Muscle of leg (tissue), 11 donors: Measurements from ENCODE around the gene HNRNPH1. TPM values are rescaled to one million over a fixed set of nuclear protein-coding genes. Genes with fewer than 3 reads are reported as not detected.

Experiments used
- DNase-seq: peaks from one replicate; pipeline ENCODE4 v3.0.0; 2013
- H3K27ac ChIP-seq: one replicate; pipeline ENCODE4 v1.5.1; 2013; ENCODE audit warnings: mild to moderate bottlenecking, low read length, control low read depth
- H3K27me3 ChIP-seq: one replicate; pipeline ENCODE4 v1.6.1; 2013; ENCODE audit warnings: low read length; ENCODE audit not compliant: control insufficient read depth, insufficient read depth
- H3K36me3 ChIP-seq: one replicate; pipeline ENCODE4 v1.6.1; 2013; ENCODE audit warnings: low read length; ENCODE audit not compliant: control insufficient read depth, insufficient read depth
- H3K4me1 ChIP-seq: one replicate; pipeline ENCODE4 v1.6.1; 2013; ENCODE audit warnings: low read length; ENCODE audit not compliant: control insufficient read depth, insufficient read depth
- H3K4me3 ChIP-seq: one replicate; pipeline ENCODE4 v1.5.1; 2013; ENCODE audit warnings: low read length, control low read depth
- H3K9me3 ChIP-seq: replicated peaks from 2 replicates; pipeline ENCODE4 v1.6.1; 2013; ENCODE audit warnings: low read depth, low read length; ENCODE audit not compliant: control insufficient read depth
- WGBS: methylation state at CpG from one replicate; pipeline ENCODE4 v1.1.5; 2013; ENCODE audit warnings: missing lambda C conversion rate; ENCODE audit not compliant: insufficient coverage; 5-methylcytosine and 5-hydroxymethylcytosine counted together
- polyA plus RNA-seq, 8 donors: library from polyadenylated mRNA; unstranded; fragments of 120-200 nt; gene quantifications; one replicate each; pipeline versions ENCODE4 v1.2.1 to v1.2.3, GENCODE V29; 2013; ENCODE audit warnings: inconsistent platforms in 1 of 8, low replicate concordance in 1 of 8; ENCODE audit not compliant: insufficient read length in 8 of 8, insufficient read depth in 1 of 8
- total RNA-seq: library from RNA; stranded (reverse); fragments of 120-200 nt; gene quantifications from one replicate; pipeline ENCODE4 v1.2.4, GENCODE V29; 2013

HNRNPH1 gene
- total and polyA plus RNA-seq, 9 donors, result 396 to 829 (median 547) TPM

- no peak for DNase-seq
- 53% methylated on average over 2 of the region's 9 CpGs for WGBS
- Histone ChIP-seq H3K27me3 (no peaks in the 10 kb centered on the region), H3K4me3 (no peak overlapping the region), H3K36me3 (peaks cover 65% of the 10 kb centered on the region), H3K9me3 (no peaks in the 10 kb centered on the region), H3K4me1 (no peaks in the 10 kb centered on the region), H3K27ac (no peak overlapping the region)
Measured at GRCh38 chr5:179585941-179586401, 37.5 kb downstream of the HNRNPH1 start.

DNA sequence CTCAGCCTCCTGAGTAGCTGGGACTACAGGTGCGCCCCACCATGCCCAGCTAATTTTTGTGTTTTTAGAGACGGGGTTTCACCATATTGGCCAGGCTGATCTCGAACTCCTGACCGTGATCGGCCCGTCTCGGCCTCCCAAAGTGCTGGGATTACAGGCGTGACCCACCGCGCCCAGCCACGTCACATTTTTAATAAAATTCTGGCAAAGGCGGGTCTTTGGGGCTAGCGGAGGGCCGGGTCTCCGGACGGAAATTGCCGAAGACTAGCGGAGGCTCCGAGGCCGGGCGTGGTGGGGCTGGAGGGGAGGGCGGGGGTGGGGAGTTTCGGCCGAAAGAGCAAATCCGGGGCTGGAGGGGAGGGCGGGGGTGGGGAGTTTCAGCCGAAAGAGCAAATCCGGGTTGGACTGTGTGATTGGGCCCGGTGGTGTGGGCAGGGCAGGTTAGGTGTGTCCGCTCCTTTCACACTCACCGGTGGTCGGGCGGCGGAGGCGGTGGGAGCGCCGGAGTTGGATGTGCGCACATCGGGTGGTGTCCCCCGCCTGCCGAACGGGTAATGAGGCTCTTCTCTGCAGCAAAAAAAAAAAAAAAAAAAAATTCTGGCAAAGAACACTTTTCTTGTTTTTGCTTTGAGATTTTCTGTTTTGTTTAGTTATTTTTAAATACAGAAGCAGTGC, 46.0 kb downstream of the HNRNPH1 start:
- Histone ChIP-seq H3K4me1 (no peaks in the 10 kb centered on the region), H3K27me3 (no peaks in the 10 kb centered on the region), H3K27ac (no peak overlapping the region), H3K36me3 (peaks cover 30% of the 10 kb centered on the region), H3K9me3 (no peaks in the 10 kb centered on the region), H3K4me3 (no peak overlapping the region)
- no peak for DNase-seq
- 98% methylated on average over 28 of the region's 42 CpGs for WGBS

DNA sequence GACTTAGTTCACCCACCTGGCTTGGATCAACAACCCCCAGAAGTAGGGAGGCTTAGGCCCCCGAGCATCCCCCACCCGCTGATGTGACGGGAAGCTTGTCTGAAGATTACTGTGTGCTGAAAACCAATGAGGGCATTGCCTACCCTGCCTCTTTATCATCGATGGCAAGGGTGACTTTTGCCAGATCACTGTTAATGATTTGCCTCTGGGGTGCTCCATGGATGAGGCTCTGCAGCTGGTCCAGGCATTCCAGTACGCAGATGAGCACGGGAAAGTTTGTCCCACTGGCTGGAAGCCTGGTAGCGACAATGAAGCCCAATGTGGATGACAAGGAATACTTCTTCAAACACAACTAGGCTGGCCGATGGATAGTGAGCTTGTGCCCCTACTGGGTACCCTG, 51.1 kb downstream of the HNRNPH1 start:
- Histone ChIP-seq H3K4me3 (no peak overlapping the region), H3K4me1 (no peaks in the 10 kb centered on the region), H3K27me3 (no peaks in the 10 kb centered on the region), H3K27ac (no peak overlapping the region), H3K9me3 (no peaks in the 10 kb centered on the region), H3K36me3 (peaks cover 47% of the 10 kb centered on the region)
- WGBS, result 88% methylated on average over 4 of the region's 8 CpGs
- no peak for DNase-seq

GRCh38 chr5:179568721-179569120, 54.8 kb downstream of the HNRNPH1 start:
- Histone ChIP-seq H3K4me3 (no peak overlapping the region), H3K4me1 (no peaks in the 10 kb centered on the region), H3K27ac (no peak overlapping the region), H3K27me3 (no peaks in the 10 kb centered on the region), H3K36me3 (peaks cover 55% of the 10 kb centered on the region), H3K9me3 (no peaks in the 10 kb centered on the region)
- WGBS, result 74% methylated on average over 3 of the region's 7 CpGs
- DNase-seq, result peak; percentile 13

DNA sequence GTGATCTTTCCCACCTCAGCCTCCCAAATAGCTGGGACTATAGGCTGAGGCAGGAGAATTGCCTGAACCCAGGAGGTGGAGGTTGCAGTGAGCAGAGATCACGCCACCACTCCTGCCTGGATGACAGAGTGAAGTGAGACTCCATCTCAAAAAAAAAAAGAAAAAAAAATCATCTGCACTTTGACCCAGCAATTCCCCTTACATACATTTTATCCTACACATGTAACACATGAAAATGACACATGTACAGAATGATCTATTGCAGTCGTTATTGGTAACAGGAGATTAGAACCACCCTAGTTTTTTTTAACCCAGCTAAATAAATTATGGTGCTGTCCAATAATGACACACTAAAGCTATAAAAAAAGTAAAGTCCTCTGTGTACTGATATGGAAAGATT, 58.9 kb downstream of the HNRNPH1 start:
- H3K4me1 ChIP-seq, result peaks cover 5% of the 10 kb centered on the region
- DNase-seq, result no peak
- WGBS, result no CpG with 5 or more reads among the region's 2 CpGs
- no peaks in the 10 kb centered on the region for H3K9me3 ChIP-seq
- H3K36me3 ChIP-seq, result peaks cover 58% of the 10 kb centered on the region
- no peak overlapping the region for H3K27ac ChIP-seq
- H3K4me3 ChIP-seq, result no peak overlapping the region
- H3K27me3 ChIP-seq, result no peaks in the 10 kb centered on the region

Other genes with a start within 250 kb of the HNRNPH1 start
- 30.9 TPM for gene RUFY1, start 73.1 kb downstream of the HNRNPH1 start, total RNA-seq
- 10 to 100 TPM; 33.3 to 41.0 (median 36.4) TPM for gene RUFY1, start 73.1 kb downstream of the HNRNPH1 start, polyA plus RNA-seq
- not detected for gene CBY3, start 57.4 kb upstream of the HNRNPH1 start, total RNA-seq
- gene CBY3, start 57.4 kb upstream of the HNRNPH1 start, polyA plus RNA-seq, result under 1 TPM in 7 of 8 donors, not detected in 1; 0.39 to 0.63 (median 0.61) TPM
- gene CANX, start 75.3 kb upstream of the HNRNPH1 start, total RNA-seq, result 202 TPM
- gene CANX, start 75.3 kb upstream of the HNRNPH1 start, polyA plus RNA-seq, result 100 to 1,000 TPM; 176 to 267 (median 213) TPM
- 11.3 TPM for gene MAML1, start 109.2 kb upstream of the HNRNPH1 start, total RNA-seq
- 10 to 100 TPM; 21.2 to 35.1 (median 27.2) TPM for gene MAML1, start 109.2 kb upstream of the HNRNPH1 start, polyA plus RNA-seq
- 2.3 TPM for gene LTC4S, start 170.3 kb upstream of the HNRNPH1 start, total RNA-seq
- gene LTC4S, start 170.3 kb upstream of the HNRNPH1 start, polyA plus RNA-seq, result 1 to 10 TPM; 2.3 to 4.6 (median 3.6) TPM
- 34.4 TPM for gene MGAT4B, start 183.2 kb upstream of the HNRNPH1 start, total RNA-seq
- gene MGAT4B, start 183.2 kb upstream of the HNRNPH1 start, polyA plus RNA-seq, result 10 to 100 TPM; 66.8 to 83.8 (median 73.2) TPM
- gene SQSTM1, start 197.2 kb upstream of the HNRNPH1 start, total RNA-seq, result 67.7 TPM
- gene SQSTM1, start 197.2 kb upstream of the HNRNPH1 start, polyA plus RNA-seq, result 10 to 100 TPM; 61.2 to 75.9 (median 71.4) TPM
- gene MRNIP, start 235.1 kb upstream of the HNRNPH1 start, total RNA-seq, result 20.2 TPM
- 10 to 100 TPM; 10.7 to 18.4 (median 15.8) TPM for gene MRNIP, start 235.1 kb upstream of the HNRNPH1 start, polyA plus RNA-seq